Measurements from ENCODE around the gene SMCO2.

DNA sequence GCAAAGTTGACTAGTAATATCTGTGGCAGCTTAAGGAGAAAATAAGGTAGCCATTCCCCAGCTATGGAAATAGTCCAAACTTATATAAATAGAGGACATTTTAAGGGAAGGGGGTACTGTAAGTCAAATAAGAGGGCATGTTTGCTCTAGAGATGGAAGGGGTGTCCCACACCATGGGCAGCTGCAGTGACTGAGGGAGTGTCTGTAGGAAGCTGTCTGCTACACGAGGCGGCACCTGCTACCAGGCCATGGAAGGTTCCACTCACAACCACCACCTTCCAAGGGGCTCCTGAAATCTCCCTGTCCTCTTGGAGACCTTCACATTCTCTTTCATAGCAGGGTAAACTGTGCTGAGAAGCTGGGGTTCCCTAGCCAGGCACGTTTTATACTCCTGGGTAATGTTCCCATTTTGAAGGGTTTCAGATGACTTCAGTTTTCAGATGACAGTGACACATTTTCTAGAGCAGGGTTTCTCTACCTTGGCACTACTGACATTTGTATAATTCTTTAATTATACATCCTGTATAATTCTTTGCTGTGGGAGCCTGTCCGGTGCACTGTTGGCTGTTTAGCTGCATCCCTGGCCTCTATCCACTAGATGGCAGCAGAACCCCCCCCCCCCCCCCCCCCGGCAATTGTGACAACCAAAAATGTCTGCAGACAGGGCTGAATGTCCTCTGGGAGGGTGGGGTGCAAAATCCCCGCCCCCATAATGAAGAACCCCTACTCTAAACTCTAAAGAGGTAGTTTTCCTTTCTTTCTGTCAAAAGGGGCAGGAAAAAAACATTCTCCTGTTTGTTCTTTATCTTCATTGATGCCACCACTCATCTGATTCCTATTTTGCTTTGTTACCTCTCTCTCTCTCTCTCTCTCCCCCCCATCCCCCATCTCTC lies 11.6 kb upstream of the SMCO2 start:
- no peak for TF ChIP-seq ZNF157 (tag by site-specific recombination; IDR thresholded peaks at IDR 0.05)
- TF ChIP-seq, protein P1, sequence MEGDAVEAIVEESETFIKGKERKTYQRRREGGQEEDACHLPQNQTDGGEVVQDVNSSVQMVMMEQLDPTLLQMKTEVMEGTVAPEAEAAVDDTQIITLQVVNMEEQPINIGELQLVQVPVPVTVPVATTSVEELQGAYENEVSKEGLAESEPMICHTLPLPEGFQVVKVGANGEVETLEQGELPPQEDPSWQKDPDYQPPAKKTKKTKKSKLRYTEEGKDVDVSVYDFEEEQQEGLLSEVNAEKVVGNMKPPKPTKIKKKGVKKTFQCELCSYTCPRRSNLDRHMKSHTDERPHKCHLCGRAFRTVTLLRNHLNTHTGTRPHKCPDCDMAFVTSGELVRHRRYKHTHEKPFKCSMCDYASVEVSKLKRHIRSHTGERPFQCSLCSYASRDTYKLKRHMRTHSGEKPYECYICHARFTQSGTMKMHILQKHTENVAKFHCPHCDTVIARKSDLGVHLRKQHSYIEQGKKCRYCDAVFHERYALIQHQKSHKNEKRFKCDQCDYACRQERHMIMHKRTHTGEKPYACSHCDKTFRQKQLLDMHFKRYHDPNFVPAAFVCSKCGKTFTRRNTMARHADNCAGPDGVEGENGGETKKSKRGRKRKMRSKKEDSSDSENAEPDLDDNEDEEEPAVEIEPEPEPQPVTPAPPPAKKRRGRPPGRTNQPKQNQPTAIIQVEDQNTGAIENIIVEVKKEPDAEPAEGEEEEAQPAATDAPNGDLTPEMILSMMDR (tag by site-specific recombination; IDR thresholded peaks at IDR 0.05) = no peak
- TF ChIP-seq PRDM1 (tag by site-specific recombination; IDR thresholded peaks at IDR 0.05) = no peak
- TF ChIP-seq PBX3 (CRISPR knock-in tag; IDR thresholded peaks at IDR 0.05) = no peak
- no peak for TF ChIP-seq SP2 (tag by site-specific recombination; IDR thresholded peaks at IDR 0.05)
- TF ChIP-seq TCF7L2 (IDR thresholded peaks at IDR 0.05; ENCODE audit: borderline replicate concordance, low read depth, low read length) = no peak
- TF ChIP-seq ZNF274 (IDR thresholded peaks at IDR 0.05; ENCODE audit: low read length) = no peak
- no peak for TF ChIP-seq ZNF274 (tag by site-specific recombination; IDR thresholded peaks at IDR 0.05; ENCODE audit: borderline replicate concordance)
- TF ChIP-seq, protein P2, sequence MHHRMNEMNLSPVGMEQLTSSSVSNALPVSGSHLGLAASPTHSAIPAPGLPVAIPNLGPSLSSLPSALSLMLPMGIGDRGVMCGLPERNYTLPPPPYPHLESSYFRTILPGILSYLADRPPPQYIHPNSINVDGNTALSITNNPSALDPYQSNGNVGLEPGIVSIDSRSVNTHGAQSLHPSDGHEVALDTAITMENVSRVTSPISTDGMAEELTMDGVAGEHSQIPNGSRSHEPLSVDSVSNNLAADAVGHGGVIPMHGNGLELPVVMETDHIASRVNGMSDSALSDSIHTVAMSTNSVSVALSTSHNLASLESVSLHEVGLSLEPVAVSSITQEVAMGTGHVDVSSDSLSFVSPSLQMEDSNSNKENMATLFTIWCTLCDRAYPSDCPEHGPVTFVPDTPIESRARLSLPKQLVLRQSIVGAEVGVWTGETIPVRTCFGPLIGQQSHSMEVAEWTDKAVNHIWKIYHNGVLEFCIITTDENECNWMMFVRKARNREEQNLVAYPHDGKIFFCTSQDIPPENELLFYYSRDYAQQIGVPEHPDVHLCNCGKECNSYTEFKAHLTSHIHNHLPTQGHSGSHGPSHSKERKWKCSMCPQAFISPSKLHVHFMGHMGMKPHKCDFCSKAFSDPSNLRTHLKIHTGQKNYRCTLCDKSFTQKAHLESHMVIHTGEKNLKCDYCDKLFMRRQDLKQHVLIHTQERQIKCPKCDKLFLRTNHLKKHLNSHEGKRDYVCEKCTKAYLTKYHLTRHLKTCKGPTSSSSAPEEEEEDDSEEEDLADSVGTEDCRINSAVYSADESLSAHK (tag by site-specific recombination; IDR thresholded peaks at IDR 0.05) = no peak
- TF ChIP-seq MZF1 (tag by site-specific recombination; IDR thresholded peaks at IDR 0.05; ENCODE audit: borderline replicate concordance) = no peak
- TF ChIP-seq, protein P3, sequence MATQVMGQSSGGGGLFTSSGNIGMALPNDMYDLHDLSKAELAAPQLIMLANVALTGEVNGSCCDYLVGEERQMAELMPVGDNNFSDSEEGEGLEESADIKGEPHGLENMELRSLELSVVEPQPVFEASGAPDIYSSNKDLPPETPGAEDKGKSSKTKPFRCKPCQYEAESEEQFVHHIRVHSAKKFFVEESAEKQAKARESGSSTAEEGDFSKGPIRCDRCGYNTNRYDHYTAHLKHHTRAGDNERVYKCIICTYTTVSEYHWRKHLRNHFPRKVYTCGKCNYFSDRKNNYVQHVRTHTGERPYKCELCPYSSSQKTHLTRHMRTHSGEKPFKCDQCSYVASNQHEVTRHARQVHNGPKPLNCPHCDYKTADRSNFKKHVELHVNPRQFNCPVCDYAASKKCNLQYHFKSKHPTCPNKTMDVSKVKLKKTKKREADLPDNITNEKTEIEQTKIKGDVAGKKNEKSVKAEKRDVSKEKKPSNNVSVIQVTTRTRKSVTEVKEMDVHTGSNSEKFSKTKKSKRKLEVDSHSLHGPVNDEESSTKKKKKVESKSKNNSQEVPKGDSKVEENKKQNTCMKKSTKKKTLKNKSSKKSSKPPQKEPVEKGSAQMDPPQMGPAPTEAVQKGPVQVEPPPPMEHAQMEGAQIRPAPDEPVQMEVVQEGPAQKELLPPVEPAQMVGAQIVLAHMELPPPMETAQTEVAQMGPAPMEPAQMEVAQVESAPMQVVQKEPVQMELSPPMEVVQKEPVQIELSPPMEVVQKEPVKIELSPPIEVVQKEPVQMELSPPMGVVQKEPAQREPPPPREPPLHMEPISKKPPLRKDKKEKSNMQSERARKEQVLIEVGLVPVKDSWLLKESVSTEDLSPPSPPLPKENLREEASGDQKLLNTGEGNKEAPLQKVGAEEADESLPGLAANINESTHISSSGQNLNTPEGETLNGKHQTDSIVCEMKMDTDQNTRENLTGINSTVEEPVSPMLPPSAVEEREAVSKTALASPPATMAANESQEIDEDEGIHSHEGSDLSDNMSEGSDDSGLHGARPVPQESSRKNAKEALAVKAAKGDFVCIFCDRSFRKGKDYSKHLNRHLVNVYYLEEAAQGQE (tag by site-specific recombination; IDR thresholded peaks at IDR 0.05) = no peak
- TF ChIP-seq, protein P4, sequence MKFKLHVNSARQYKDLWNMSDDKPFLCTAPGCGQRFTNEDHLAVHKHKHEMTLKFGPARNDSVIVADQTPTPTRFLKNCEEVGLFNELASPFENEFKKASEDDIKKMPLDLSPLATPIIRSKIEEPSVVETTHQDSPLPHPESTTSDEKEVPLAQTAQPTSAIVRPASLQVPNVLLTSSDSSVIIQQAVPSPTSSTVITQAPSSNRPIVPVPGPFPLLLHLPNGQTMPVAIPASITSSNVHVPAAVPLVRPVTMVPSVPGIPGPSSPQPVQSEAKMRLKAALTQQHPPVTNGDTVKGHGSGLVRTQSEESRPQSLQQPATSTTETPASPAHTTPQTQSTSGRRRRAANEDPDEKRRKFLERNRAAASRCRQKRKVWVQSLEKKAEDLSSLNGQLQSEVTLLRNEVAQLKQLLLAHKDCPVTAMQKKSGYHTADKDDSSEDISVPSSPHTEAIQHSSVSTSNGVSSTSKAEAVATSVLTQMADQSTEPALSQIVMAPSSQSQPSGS (tag by site-specific recombination; IDR thresholded peaks at IDR 0.05; ENCODE audit: low read depth) = no peak
- TF ChIP-seq ZNF747 (tag by site-specific recombination; IDR thresholded peaks at IDR 0.05) = no peak
- no peak for TF ChIP-seq SCRT1 (tag by site-specific recombination; IDR thresholded peaks at IDR 0.05; ENCODE audit: borderline replicate concordance)
- TF ChIP-seq ZNF16 (tag by site-specific recombination; IDR thresholded peaks at IDR 0.05; ENCODE audit: low read depth) = no peak

Measured in HEK293 (cell line).